Mesendoderm (in vitro differentiated cells): Measurements from ENCODE around the gene KCNN3.
"Not testable (repeated sequence)": the region's sequence is repeated elsewhere in the genome, so short reads cannot be mapped to it uniquely, and the experiment has no call there.

ENCODE experiments used
- DNase-seq: peaks from one replicate; pipeline ENCODE4 v3.0.0; 2013
- H2AK5ac ChIP-seq: 2 replicates; pipeline ENCODE4 v1.6.1; 2013; ENCODE audit warnings: low read length, inconsistent platforms
- H2BK120ac ChIP-seq: 2 replicates; pipeline ENCODE4 v1.6.1; 2013; ENCODE audit warnings: low read depth, mild to moderate bottlenecking, low read length, moderate library complexity, mixed read lengths
- H2BK15ac ChIP-seq: replicated peaks from 2 replicates; pipeline ENCODE4 v1.6.1; 2013; ENCODE audit warnings: low read depth, mild to moderate bottlenecking, moderate library complexity
- H2BK5ac ChIP-seq: 2 replicates; pipeline ENCODE4 v1.6.1; 2013; ENCODE audit warnings: low read length, inconsistent platforms
- H3K18ac ChIP-seq: 2 replicates; pipeline ENCODE4 v1.6.1; 2013; ENCODE audit warnings: mild to moderate bottlenecking, low read length, mixed read lengths
- H3K23ac ChIP-seq: one replicate; pipeline ENCODE4 v1.6.1; 2013; ENCODE audit warnings: low read length
- H3K27ac ChIP-seq: 2 replicates; pipeline ENCODE4 v1.5.1; 2013; ENCODE audit warnings: low read depth, mild to moderate bottlenecking, inconsistent platforms, low read length, moderate library complexity
- H3K27me3 ChIP-seq: 2 replicates; pipeline ENCODE4 v1.6.1; 2013; ENCODE audit warnings: low read length, control low read depth, mild to moderate bottlenecking, inconsistent platforms; ENCODE audit not compliant: insufficient read depth, poor library complexity
- H3K36me3 ChIP-seq: 2 replicates; pipeline ENCODE4 v1.6.1; 2013; ENCODE audit warnings: low read length, inconsistent platforms; ENCODE audit not compliant: control insufficient read depth, insufficient read depth
- H3K4ac ChIP-seq: one replicate; pipeline ENCODE4 v1.6.1; 2013; ENCODE audit warnings: low read depth, mild to moderate bottlenecking, low read length, moderate library complexity
- H3K4me1 ChIP-seq: 2 replicates; pipeline ENCODE4 v1.6.1; 2013; ENCODE audit warnings: low read depth, low read length, inconsistent platforms; ENCODE audit not compliant: control insufficient read depth
- H3K4me2 ChIP-seq: 2 replicates; pipeline ENCODE4 v1.6.1; 2013; ENCODE audit warnings: low read length
- H3K4me3 ChIP-seq: 2 replicates; pipeline ENCODE4 v1.5.1; 2013; ENCODE audit warnings: mild to moderate bottlenecking, low read length
- H3K56ac ChIP-seq: one replicate; pipeline ENCODE4 v1.6.1; 2013; ENCODE audit warnings: low read length
- H3K79me1 ChIP-seq: 2 replicates; pipeline ENCODE4 v1.6.1; 2013; ENCODE audit warnings: low read length, inconsistent platforms
- H3K79me2 ChIP-seq: 2 replicates; pipeline ENCODE4 v1.6.1; 2013; ENCODE audit warnings: mild to moderate bottlenecking, low read length; ENCODE audit not compliant: control insufficient read depth, insufficient read depth
- H3K9ac ChIP-seq: 2 replicates; pipeline ENCODE4 v1.6.1; 2013; ENCODE audit warnings: low read length, inconsistent platforms
- H4K5ac ChIP-seq: one replicate; pipeline ENCODE4 v1.6.1; 2013; ENCODE audit warnings: low read length
- H4K8ac ChIP-seq: one replicate; pipeline ENCODE4 v1.6.1; 2013; ENCODE audit warnings: low read depth, mild to moderate bottlenecking, control low read depth, low read length, moderate library complexity
- WGBS: extraction: QIAGEN DNeasy Blood & Tissue Kit; methylation state at CpG from one replicate; pipeline ENCODE4 v1.1.7; 2013; ENCODE audit warnings: low lambda C conversion rate, missing lambda C conversion rate; ENCODE audit not compliant: insufficient coverage; ENCODE audit errors: extremely low coverage; 5-methylcytosine and 5-hydroxymethylcytosine counted together

KCNN3 gene

GRCh38 chr1:154908937-154909336, 38.9 kb upstream of the KCNN3 start:
- no peak overlapping the region for H4K8ac ChIP-seq
- H3K4me1 ChIP-seq, result no peaks in the 10 kb centered on the region
- H4K5ac ChIP-seq, result no peak overlapping the region
- H3K4me3 ChIP-seq, result no peak overlapping the region
- H3K56ac ChIP-seq, result no peak overlapping the region
- H3K4me2 ChIP-seq, result no peak overlapping the region
- no peak overlapping the region for H3K9ac ChIP-seq
- H3K36me3 ChIP-seq, result no peaks in the 10 kb centered on the region
- H3K4ac ChIP-seq, result no peak overlapping the region
- H2BK5ac ChIP-seq, result no peak overlapping the region
- no peak overlapping the region for H3K18ac ChIP-seq
- no peak overlapping the region for H2AK5ac ChIP-seq
- no peaks in the 10 kb centered on the region for H3K27me3 ChIP-seq
- H3K79me1 ChIP-seq, result no peaks in the 10 kb centered on the region
- H3K27ac ChIP-seq, result no peak overlapping the region
- no peaks in the 10 kb centered on the region for H3K79me2 ChIP-seq
- no CpG with 5 or more reads among the region's 5 CpGs for WGBS
- H2BK120ac ChIP-seq, result no peak overlapping the region
- no peak overlapping the region for H2BK15ac ChIP-seq
- DNase-seq, result no peak
- no peak overlapping the region for H3K23ac ChIP-seq

- WGBS, result no CpG with 5 or more reads among the region's 3 CpGs
- not testable (repeated sequence) for H3K27ac ChIP-seq, H3K4me1 ChIP-seq, H2BK15ac ChIP-seq, H3K27me3 ChIP-seq, H2AK5ac ChIP-seq, H3K79me2 ChIP-seq, H3K18ac ChIP-seq, H3K23ac ChIP-seq, H3K36me3 ChIP-seq, H2BK5ac ChIP-seq, H2BK120ac ChIP-seq, H4K8ac ChIP-seq, H3K4me2 ChIP-seq, H3K4me3 ChIP-seq, H3K9ac ChIP-seq, H3K79me1 ChIP-seq, DNase-seq, H3K4ac ChIP-seq, H3K56ac ChIP-seq, H4K5ac ChIP-seq
These were observed 38.0 kb upstream of the KCNN3 start for GRCh38 chr1:154908129-154908528.

- no peak overlapping the region for H3K4ac ChIP-seq
- H3K4me2 ChIP-seq, result no peak overlapping the region
- no peak overlapping the region for H3K9ac ChIP-seq
- H3K79me1 ChIP-seq, result no peaks in the 10 kb centered on the region
- H3K36me3 ChIP-seq, result no peaks in the 10 kb centered on the region
- no peaks in the 10 kb centered on the region for H3K27me3 ChIP-seq
- no peaks in the 10 kb centered on the region for H3K4me1 ChIP-seq
- H2BK15ac ChIP-seq, result no peak overlapping the region
- H2BK5ac ChIP-seq, result no peak overlapping the region
- WGBS, result no CpG with 5 or more reads among the region's 7 CpGs
- no peak overlapping the region for H3K27ac ChIP-seq
- peak; percentile 43 for DNase-seq
- no peak overlapping the region for H4K5ac ChIP-seq
- no peak overlapping the region for H3K18ac ChIP-seq
- no peak overlapping the region for H3K56ac ChIP-seq
- no peak overlapping the region for H2AK5ac ChIP-seq
- no peak overlapping the region for H2BK120ac ChIP-seq
- H3K4me3 ChIP-seq, result no peak overlapping the region
- no peaks in the 10 kb centered on the region for H3K79me2 ChIP-seq
- no peak overlapping the region for H4K8ac ChIP-seq
- no peak overlapping the region for H3K23ac ChIP-seq
These were observed 36.6 kb upstream of the KCNN3 start for GRCh38 chr1:154906621-154907081.

DNA sequence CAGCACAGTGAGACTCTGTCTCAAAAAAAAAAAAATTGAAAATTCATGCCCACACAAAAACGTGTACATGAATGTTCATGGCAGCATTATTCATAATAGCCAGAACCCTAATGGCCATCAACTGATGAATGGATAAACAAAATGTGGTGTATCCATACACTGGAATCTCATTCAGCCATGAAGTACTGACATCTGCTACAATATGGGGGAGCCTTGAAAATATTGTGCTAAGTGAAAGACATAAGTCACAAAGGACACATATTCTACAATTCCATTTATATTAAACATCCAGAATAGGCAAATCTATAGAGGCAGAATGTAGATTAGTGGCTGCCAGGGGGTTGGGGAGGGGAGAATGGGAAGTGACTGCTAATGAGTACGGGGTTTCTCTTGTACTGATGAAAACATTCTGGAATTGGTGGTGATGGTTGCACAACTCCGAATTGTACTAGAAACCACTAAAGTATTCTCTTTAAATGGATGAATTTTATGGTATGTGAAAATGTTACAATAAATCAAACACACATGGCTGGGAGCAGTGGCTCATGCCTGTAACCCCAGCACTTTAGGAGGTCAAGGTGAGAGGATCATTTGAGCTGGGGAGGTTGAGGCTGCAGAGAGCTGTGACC, 33.0 kb upstream of the KCNN3 start:
- Histone ChIP-seq H2BK5ac (no peak overlapping the region), H4K5ac (no peak overlapping the region), H2AK5ac (no peak overlapping the region), H3K4me1 (no peaks in the 10 kb centered on the region), H3K36me3 (no peaks in the 10 kb centered on the region), H3K4me3 (no peak overlapping the region), H3K4ac (no peak overlapping the region), H2BK15ac (no peak overlapping the region), H3K27ac (no peak overlapping the region), H3K23ac (no peak overlapping the region), H2BK120ac (no peak overlapping the region), H3K9ac (no peak overlapping the region), H3K79me2 (no peaks in the 10 kb centered on the region), H3K18ac (no peak overlapping the region), H3K4me2 (no peak overlapping the region), H3K27me3 (no peaks in the 10 kb centered on the region), H3K79me1 (no peaks in the 10 kb centered on the region), H4K8ac (no peak overlapping the region), H3K56ac (no peak overlapping the region)
- DNase-seq, result no peak
- WGBS, result no CpG with 5 or more reads among the region's 3 CpGs

DNA sequence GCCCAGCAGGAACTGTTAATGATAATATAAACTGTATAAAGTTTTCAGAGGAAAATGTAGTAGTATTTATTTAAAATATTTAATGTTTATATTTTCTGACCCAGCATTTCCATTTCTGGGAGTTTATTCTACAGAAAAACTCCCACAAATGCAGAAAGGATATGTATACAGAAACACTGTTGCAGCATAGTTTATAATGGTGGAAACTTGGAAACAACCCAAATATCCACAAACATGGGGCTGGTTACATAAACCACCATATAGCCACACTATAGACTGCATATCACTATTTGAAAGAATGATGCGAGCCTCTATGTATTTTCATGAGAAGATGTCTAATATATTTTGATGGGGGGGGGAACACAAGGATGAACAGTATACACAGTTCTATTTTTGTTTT, 31.5 kb upstream of the KCNN3 start:
- Histone ChIP-seq H2AK5ac (no peak overlapping the region), H3K27ac (no peak overlapping the region), H3K36me3 (no peaks in the 10 kb centered on the region), H3K79me2 (no peaks in the 10 kb centered on the region), H3K23ac (no peak overlapping the region), H2BK15ac (no peak overlapping the region), H3K4me2 (no peak overlapping the region), H3K4ac (no peak overlapping the region), H3K4me3 (no peak overlapping the region), H3K56ac (no peak overlapping the region), H4K8ac (no peak overlapping the region), H2BK120ac (no peak overlapping the region), H2BK5ac (no peak overlapping the region), H4K5ac (no peak overlapping the region), H3K79me1 (no peaks in the 10 kb centered on the region), H3K4me1 (no peaks in the 10 kb centered on the region), H3K18ac (no peak overlapping the region), H3K9ac (no peak overlapping the region), H3K27me3 (no peaks in the 10 kb centered on the region)
- no peak for DNase-seq
- no CpG with 5 or more reads among the region's 1 CpG for WGBS

- H3K18ac ChIP-seq, result no peak overlapping the region
- H4K8ac ChIP-seq, result no peak overlapping the region
- H2BK120ac ChIP-seq, result no peak overlapping the region
- H3K4ac ChIP-seq, result no peak overlapping the region
- no peaks in the 10 kb centered on the region for H3K79me1 ChIP-seq
- no peak overlapping the region for H2AK5ac ChIP-seq
- no peak for DNase-seq
- H3K9ac ChIP-seq, result no peak overlapping the region
- no peaks in the 10 kb centered on the region for H3K27me3 ChIP-seq
- no peak overlapping the region for H2BK15ac ChIP-seq
- no peak overlapping the region for H3K56ac ChIP-seq
- no peak overlapping the region for H3K23ac ChIP-seq
- no peak overlapping the region for H3K27ac ChIP-seq
- no peaks in the 10 kb centered on the region for H3K4me1 ChIP-seq
- no peaks in the 10 kb centered on the region for H3K36me3 ChIP-seq
- H4K5ac ChIP-seq, result no peak overlapping the region
- H3K79me2 ChIP-seq, result no peaks in the 10 kb centered on the region
- H3K4me2 ChIP-seq, result no peak overlapping the region
- no peak overlapping the region for H2BK5ac ChIP-seq
- no CpG with 5 or more reads among the region's 6 CpGs for WGBS
- no peak overlapping the region for H3K4me3 ChIP-seq
These were observed 29.0 kb upstream of the KCNN3 start for GRCh38 chr1:154899041-154899440.
